T follicular helper cell (primary cell): Measurements from ENCODE around the gene UNC13B.
"Not testable (repeated sequence)": the region's sequence is repeated elsewhere in the genome, so short reads cannot be mapped to it uniquely, and the experiment has no call there.

Experiments
- DNase-seq: peaks from one replicate; pipeline ENCODE4 v3.0.0-alpha.2; 2020; ENCODE audit warnings: low read depth

Gene UNC13B

GRCh38 chr9:35374910-35375309 is 213.1 kb downstream of the UNC13B start:
- no peak for DNase-seq

GRCh38 chr9:35380039-35380438 is 218.2 kb downstream of the UNC13B start:
- no peak for DNase-seq

DNA sequence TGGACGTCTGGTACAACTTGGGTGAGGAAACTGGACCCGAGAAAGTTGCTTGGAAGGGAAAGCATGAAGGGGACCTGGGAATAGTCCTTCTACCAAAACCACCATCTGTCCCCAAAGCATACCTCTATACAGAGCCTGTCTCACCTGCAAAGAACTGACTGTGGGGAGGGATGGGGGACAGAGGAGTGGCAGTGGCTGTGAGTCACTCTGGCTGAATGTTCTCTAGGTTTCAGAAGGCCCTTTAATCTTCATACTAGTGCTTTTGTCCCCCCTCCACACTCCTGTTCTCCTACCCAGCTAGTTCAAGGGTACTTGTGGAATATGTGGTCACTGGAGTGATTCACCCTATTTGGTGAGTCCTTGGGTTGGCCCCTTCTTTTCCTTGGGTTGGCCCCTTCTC is 218.8 kb downstream of the UNC13B start:
- DNase-seq = no peak

- no peak for DNase-seq
Measured at GRCh38 chr9:35385042-35385441, 223.2 kb downstream of the UNC13B start.

DNA sequence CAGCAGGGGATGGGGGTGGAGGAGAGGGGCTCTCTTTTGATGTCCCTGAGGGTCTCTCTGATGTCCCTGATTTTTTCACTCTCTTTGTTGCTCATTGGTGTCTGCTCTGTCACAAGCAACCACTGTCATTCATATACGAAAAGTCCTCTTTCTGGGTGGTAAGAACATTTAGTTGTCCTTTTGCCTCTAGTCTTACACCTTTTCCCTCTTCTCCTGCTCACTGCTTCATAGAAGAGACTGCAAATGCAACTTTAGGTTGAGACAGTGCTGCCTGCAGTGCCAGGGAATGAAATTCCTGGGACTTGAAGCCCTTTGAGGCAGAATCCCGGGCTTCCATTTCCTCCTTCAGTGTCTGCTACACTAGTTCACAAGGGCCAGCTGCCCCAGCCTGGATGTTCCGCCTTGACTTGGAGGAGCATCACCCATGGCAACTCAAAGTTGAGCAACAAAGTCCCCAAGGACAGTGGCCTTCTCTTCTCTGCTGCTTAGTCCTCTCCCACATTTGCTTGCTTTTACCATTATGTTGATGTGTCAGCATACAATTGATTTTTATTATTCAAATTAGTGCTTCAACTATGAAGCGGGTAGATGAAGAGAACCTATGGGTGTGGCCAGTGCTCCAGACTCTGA is 233.4 kb downstream of the UNC13B start:
- DNase-seq = no peak

GRCh38 chr9:35395706-35396101 is 233.9 kb downstream of the UNC13B start:
- no peak for DNase-seq

DNA sequence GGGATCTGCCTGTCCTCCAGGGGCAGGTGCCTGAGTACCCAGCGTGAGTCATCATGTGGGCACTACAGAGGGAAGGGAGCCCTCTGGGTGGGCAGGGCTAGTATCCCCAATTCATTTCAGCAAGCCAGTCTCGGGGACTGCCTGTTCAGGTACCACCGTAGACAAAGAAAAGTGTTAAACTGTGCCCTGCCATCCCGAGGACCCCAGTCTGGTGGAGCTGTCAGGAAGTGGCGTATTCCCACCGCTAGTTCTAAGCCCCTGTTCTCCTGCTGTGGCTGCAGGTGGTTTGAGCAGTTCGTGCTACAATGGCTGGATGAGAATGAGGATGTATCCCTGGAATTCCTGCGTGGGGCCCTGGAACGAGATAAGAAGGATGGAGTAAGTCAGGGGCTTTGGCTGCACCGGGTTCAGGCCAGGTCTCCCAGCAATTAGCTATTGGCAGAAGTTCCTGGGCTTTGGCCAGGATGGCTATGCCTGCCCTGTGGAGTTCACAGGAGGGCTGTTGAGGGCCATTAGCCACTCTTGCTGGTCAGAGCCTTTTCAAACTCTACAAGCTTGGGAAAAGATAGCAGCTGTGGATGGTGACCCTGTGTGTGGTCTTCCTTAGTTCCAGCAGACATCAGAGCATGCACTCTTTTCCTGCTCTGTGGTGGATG is 234.9 kb downstream of the UNC13B start:
- DNase-seq = no peak

- no peak for DNase-seq
Measured at GRCh38 chr9:35397216-35397698, 235.4 kb downstream of the UNC13B start.

- no peak for DNase-seq
Measured at GRCh38 chr9:35397923-35398322, 236.1 kb downstream of the UNC13B start.

DNA sequence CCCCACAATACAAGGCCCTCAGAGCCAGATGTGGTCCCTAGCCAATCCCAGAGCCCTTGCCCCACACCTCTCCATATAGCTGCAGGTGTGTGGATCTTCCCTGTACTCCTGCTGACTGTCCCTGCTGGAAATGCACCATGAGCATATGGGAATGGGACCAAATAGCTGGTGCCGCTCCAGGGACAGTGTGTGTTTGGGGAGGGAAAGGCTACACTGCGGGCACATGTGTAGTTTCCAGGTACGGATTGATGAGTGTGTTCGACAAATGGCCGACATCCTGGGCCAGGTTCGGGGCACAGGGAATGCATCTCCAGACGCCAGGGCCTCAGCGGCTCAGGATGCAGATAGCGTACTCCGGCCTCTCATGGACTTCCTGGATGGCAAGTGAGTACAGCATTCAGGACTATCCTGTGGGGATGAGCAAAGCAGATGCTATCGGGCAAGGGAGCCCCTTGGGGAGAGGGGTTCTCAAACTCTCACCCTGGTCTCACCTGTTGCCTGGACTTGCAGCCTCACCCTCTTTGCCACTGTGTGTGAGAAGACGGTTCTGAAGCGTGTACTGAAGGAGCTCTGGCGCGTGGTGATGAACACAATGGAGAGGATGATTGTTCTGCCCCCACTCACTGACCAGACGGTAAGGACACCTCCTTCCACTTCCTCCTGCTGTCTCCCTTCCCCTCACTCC is 237.0 kb downstream of the UNC13B start:
- no peak for DNase-seq

- DNase-seq = no peak
Measured at GRCh38 chr9:35404865-35405264, 243.1 kb downstream of the UNC13B start.

DNA sequence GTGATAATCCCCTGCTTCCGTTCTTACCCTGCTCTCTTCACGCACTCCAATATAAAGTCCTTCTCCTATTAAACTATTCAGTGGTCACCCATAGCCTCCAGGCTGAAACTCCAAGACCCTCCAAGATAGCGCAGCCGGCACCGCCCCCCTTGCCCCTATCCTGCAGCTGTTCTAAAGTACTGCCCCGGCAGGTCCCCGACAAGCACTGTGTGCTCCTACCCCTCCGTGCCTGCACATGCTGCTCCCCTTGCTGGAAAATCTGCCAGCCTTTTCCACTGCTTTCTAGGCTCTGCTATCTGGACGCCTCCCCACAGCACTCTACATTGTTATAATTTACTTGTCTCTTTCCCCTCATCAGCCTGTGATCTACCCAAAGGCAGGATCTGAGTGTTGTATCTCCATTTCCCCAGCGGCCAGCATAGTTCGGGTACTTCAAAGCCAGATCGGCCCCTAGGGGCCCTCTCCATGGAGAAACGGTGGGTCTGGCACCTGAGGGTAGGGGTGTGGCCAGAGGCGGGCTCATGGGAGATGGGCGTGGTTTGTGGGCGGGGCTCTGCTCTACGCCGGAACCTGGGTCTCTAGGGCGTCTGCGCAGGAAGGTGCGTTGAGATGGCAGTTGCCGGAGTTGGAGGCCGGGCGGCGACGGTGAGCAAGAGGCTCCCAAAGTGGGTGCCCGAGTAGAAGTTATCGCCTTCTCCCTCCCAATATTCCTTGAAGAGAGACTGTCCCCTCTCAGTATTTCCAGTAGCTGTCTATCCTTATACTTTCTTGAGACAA is 244.6 kb downstream of the UNC13B start:
- DNase-seq = peak; percentile 2

- DNase-seq = no peak
Measured at GRCh38 chr9:35407846-35408245, 246.0 kb downstream of the UNC13B start.

DNA sequence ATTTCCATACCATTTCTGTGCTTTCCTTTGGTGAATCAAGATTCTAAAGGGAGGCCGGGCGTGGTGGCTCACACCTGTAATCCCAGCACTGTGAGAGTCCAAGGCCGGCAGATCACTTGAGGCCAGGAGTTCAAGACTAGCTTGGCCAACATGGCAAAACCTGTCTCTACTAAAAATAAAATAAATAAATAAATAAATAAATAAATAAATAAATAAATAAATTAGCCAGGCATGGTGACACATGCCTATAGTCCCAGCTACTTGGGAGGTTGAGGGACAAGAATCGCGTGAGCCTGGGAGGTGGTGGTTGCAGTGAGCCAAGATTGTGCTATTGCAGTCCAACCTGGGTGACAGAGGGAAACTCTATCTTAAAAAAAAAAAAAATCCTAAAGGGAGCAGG is 247.6 kb downstream of the UNC13B start:
- DNase-seq = not testable (repeated sequence)

DNA sequence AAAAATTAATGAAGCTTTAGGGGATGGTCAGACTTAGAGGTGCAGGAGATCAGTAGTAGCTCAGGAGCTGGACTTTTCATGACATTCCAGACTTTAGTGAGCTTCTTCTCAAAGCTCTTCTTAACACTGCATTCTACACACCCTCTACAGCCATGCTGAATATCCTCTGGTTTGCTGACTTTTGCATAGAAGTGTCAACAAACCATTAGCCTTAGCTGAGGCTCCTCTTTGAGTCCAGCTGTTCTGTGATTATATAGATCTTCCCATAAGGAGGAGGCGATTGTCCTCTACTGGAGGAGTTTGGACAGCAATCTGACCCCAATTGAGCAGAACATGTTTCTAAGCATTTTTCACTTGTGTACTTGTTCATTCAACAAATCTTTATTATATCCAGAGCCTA is 253.1 kb downstream of the UNC13B start:
- no peak for DNase-seq

DNA sequence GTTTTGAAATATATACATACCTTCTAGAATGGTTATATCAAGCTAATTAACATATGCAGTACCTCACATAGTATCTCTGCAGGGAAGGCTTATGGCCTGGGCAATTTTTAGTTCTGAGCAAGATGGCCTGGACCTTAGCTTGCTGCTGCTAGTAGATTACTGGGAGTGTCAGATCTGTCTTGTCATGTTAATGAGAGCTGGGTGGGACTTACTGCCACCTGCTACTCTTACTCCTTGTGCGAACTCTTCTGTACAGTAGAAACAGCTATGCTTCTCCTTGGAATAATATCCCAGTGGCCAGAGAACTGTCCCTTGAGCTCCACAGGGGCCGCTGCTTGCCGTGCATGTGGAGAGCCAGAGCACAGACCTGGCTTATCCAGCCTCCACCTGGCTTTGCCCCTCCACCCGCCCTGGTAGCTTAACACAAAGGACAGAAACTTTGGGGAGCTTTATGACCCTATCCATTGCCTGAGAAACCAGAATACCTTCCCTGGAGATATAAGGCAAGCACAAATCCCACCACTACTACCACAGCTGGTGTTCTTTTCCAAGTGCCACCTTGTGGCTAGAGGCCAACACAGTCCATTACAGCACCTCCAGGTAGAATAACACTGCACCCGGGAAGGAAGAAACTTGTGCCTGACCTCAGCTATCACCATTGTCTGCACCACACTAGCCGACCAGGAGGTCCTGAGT is 253.7 kb downstream of the UNC13B start:
- no peak for DNase-seq

GRCh38 chr9:35416098-35416427 is 254.3 kb downstream of the UNC13B start:
- no peak for DNase-seq

GRCh38 chr9:35422346-35422745 is 260.5 kb downstream of the UNC13B start:
- no peak for DNase-seq

GRCh38 chr9:35422753-35423152 is 260.9 kb downstream of the UNC13B start:
- no peak for DNase-seq

DNA sequence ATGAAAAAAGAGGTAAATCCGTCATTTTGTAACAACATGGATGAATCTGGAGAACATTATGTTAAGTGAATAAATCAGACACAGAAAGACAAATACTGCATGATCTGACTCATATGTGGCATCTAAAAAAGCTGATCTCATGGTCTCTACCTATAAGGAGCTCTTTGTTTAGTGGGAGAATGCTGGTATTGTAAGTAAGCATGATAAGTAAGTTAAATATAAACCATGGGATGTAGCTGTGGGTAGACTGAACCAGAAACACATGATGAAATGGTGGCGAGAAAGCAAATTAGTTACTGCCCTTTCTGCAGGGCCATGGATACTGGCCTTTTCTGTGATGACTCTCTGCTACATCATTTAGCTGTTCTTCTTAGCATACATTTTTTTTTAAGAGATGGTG is 261.7 kb downstream of the UNC13B start:
- DNase-seq = no peak

GRCh38 chr9:35424356-35425352 is 262.8 kb downstream of the UNC13B start:
- DNase-seq = no peak
